H1 (cell line): Measurements from ENCODE around the gene SV2C. TPM values are rescaled to one million over a fixed set of nuclear protein-coding genes. Genes with fewer than 3 reads are reported as not detected.

Experiments
- EGR1 ChIP-seq: IDR thresholded peaks from 2 replicates; pipeline ENCODE4 v1.6.1; 2011; ENCODE audit warnings: low read depth, low read length, borderline replicate concordance
- FOSL1 ChIP-seq: IDR thresholded peaks from 2 replicates; pipeline ENCODE4 v1.6.1; 2011; ENCODE audit warnings: mild to moderate bottlenecking, low read depth, low read length, moderate library complexity; ENCODE audit not compliant: insufficient read depth
- SRF ChIP-seq: IDR thresholded peaks from 2 replicates; pipeline ENCODE4 v1.6.1; 2011; ENCODE audit warnings: mild to moderate bottlenecking, low read depth, low read length, moderate library complexity
- USF2 ChIP-seq: IDR thresholded peaks from 2 replicates; pipeline ENCODE4 v1.6.1; 2011; ENCODE audit warnings: low read length, improper control_type of control experiment
- polyA plus RNA-seq, 7 experiments: library from polyadenylated mRNA; depleted of rRNA in 3 of 7; stranded (reverse) in 5 of 7; unstranded in 2 of 7; fragments of >200 nt in 5 of 7; fragments of 200-250 nt in 2 of 7; gene quantifications; 1 replicate in 5 of 7; 2 replicates in 1 of 7; 4 replicates in 1 of 7; pipeline versions ENCODE4 v1.2.1 to v1.2.3, GENCODE V29; 2011 to 2013; ENCODE audit warnings: missing spikeins in 2 of 7, mixed read lengths in 2 of 7
- total RNA-seq: library from RNA; stranded (reverse); fragmentation: NEBNext Ultra II Directional; extraction: Animal tissue kit (Norgen Biotek cat#: 25700); gene quantifications from 2 replicates; pipeline ENCODE4 v1.2.1, GENCODE V29; 2021

Gene SV2C
- total and polyA plus RNA-seq, 2 of the 8 experiments (the other 6 are each of a cell fraction or from before 2014, with no cell fraction given): 0.08 to 0.24 TPM

GRCh38 chr5:76137887-76138542 lies 54.8 kb downstream of the SV2C start (continued):
- TF ChIP-seq FOSL1 (no peak), EGR1 (no peak), USF2 (no peak), SRF (no peak)
